ENCODE measurements around the gene DDX47. TPM values are rescaled to one million over a fixed set of nuclear protein-coding genes. Genes with fewer than 3 reads are reported as not detected.
"Not testable (repeated sequence)": the region's sequence is repeated elsewhere in the genome, so short reads cannot be mapped to it uniquely, and the experiment has no call there.

Gene DDX47
- total and polyA plus RNA-seq, 9 of the 15 experiments (the other 6 are each of a cell fraction or from before 2014, with no cell fraction given), result 39.4 to 186 (median 64.4) TPM

GRCh38 chr12:12819752-12820311, 6.7 kb downstream of the DDX47 start:
- TF ChIP-seq HMBOX1 (IDR thresholded peaks at IDR 0.05) (peak; percentile 62; the same call in 1 of the 2 replicates), NFXL1 (CRISPR knock-in tag; IDR thresholded peaks at IDR 0.05) (no peak), ZHX1 (conservative IDR thresholded peaks at IDR 0.05; ENCODE audit: low read length) (no peak), RBM14 (IDR thresholded peaks at IDR 0.05; ENCODE audit: borderline replicate concordance, insufficient read depth, low read depth, low read length) (no peak), AFF1 (IDR thresholded peaks at IDR 0.05; ENCODE audit: low read depth in 1 of 2, partially characterized antibody in 2 of 2) (no peak), ZBTB17 (CRISPR knock-in tag; IDR thresholded peaks at IDR 0.05) (no peak)
- Histone ChIP-seq H3K36me3 (ENCODE audit: control insufficient read depth, insufficient read depth, low read length) (peaks cover 85% of the 10 kb centered on the region), H3K9me1 (ENCODE audit: control insufficient read depth, insufficient read depth, low read length) (no peaks in the 10 kb centered on the region), H3K27ac (ENCODE audit: extremely low read depth, low read depth, low read length) (no peak overlapping the region), H3K4me1 (replicated peaks in 1 of 2; ENCODE audit: control insufficient read depth in 2 of 2, insufficient read depth in 2 of 2, low read length in 2 of 2) (peaks cover 0 to 5% of the 10 kb centered on the region in 2 experiments; a peak in 3 of 5 replicates), H3K79me2 (ENCODE audit: control insufficient read depth, insufficient read depth, low read length) (peaks cover 39% of the 10 kb centered on the region), H3K4me2 (ENCODE audit: insufficient read depth, low read length) (no peak overlapping the region), H3K9me3 (replicated peaks; ENCODE audit: control insufficient read depth, insufficient read depth, low read depth, low read length) (no peaks in the 10 kb centered on the region), H3K27me3 (ENCODE audit: control insufficient read depth in 2 of 2, insufficient read depth in 2 of 2, low read length in 2 of 2) (no peaks in the 10 kb centered on the region), H4K20me1 (replicated peaks; ENCODE audit: control insufficient read depth, insufficient read depth, low read length) (no peaks in the 10 kb centered on the region), H3K4me3 (no peak overlapping the region), H3K9ac (ENCODE audit: insufficient read depth in 1 of 2, low read depth in 2 of 2, low read length in 2 of 2) (peak overlapping the region in 1 of 2 experiments; percentile 12; a peak in 1 of 4 replicates), H2AFZ (ENCODE audit: low read depth, low read length) (no peak overlapping the region)
- DNase-seq (ENCODE audit: extremely low read depth in 1 of 4, low spot score in 3 of 4) (peak in 1 of 4 experiments; percentile 11), ATAC-seq (0 out of 3 replicates have a peak, but pooled peaks have one; percentile 34), FAIRE-seq (no peak)
- intact Hi-C loops (cut with micrococcal nuclease) (no loop called here), in situ Hi-C loops (cut with MboI) (no loop called here)
- no TSS peak for BruUV-seq (replicated peaks)
- ChIA-PET CTCF (ENCODE audit: low intra/inter-chr PET ratio) (no interaction called here), POLR2A (no interaction called here)
- WGBS (ENCODE audit: insufficient coverage, low coverage, missing lambda C conversion rate), result 38% methylated on average over 2 of the region's 2 CpGs

GRCh38 chr12:12820376-12820775, 7.2 kb downstream of the DDX47 start:
- FAIRE-seq; H3K9me1 ChIP-seq (ENCODE audit: control insufficient read depth, insufficient read depth, low read length); H3K4me3 ChIP-seq; ATAC-seq; H2AFZ ChIP-seq (ENCODE audit: low read depth, low read length); CTCF ChIA-PET (ENCODE audit: low intra/inter-chr PET ratio); POLR2A ChIA-PET; intact Hi-C loops (cut with micrococcal nuclease); DNase-seq (ENCODE audit: extremely low read depth in 1 of 4, low spot score in 3 of 4); H3K27me3 ChIP-seq (ENCODE audit: control insufficient read depth in 2 of 2, insufficient read depth in 2 of 2, low read length in 2 of 2); H3K9me3 ChIP-seq (replicated peaks; ENCODE audit: control insufficient read depth, insufficient read depth, low read depth, low read length); H4K20me1 ChIP-seq (replicated peaks; ENCODE audit: control insufficient read depth, insufficient read depth, low read length); H3K4me1 ChIP-seq (replicated peaks in 1 of 2; ENCODE audit: control insufficient read depth in 2 of 2, insufficient read depth in 2 of 2, low read length in 2 of 2); H3K27ac ChIP-seq (ENCODE audit: extremely low read depth, low read depth, low read length); H3K4me2 ChIP-seq (ENCODE audit: insufficient read depth, low read length); in situ Hi-C loops (cut with MboI); BruUV-seq (replicated peaks); H3K9ac ChIP-seq (ENCODE audit: insufficient read depth in 1 of 2, low read depth in 2 of 2, low read length in 2 of 2): not testable (repeated sequence)
- Histone ChIP-seq H3K79me2 (ENCODE audit: control insufficient read depth, insufficient read depth, low read length) (peaks cover 34% of the 10 kb centered on the region), H3K36me3 (ENCODE audit: control insufficient read depth, insufficient read depth, low read length) (peaks cover 86% of the 10 kb centered on the region)
- 93% methylated on average over 7 of the region's 11 CpGs for WGBS (ENCODE audit: insufficient coverage, low coverage, missing lambda C conversion rate)
